ENCODE measurements around the gene CNPPD1. TPM values are rescaled to one million over a fixed set of nuclear protein-coding genes. Genes with fewer than 3 reads are reported as not detected.

The CNPPD1 gene
- total and polyA plus RNA-seq, 7 donors: 24.1 to 79.5 (median 38.5) TPM

GRCh38 chr2:219199470-219200211, 22.9 kb upstream of the CNPPD1 start:
- Histone ChIP-seq H3K9me3 (no peaks in the 10 kb centered on the region), H3K27ac (no peak overlapping the region), H3K27me3 (peaks cover 0 to 13% (median 0%) of the 10 kb centered on the region in 3 donors), H3K4me1 (no peaks in the 10 kb centered on the region), H3K4me3 (no peak overlapping the region), H3K36me3 (no peaks in the 10 kb centered on the region)
- intact Hi-C loops (cut with DNase I): no loop called here
- 83 to 88% methylated on average over 12 of the region's 12 CpGs for WGBS, 2 donors
- peak; percentile 26 for DNase-seq
- no peak for TF ChIP-seq POLR2A (IDR thresholded peaks at IDR 0.05)
- TF ChIP-seq POLR2AphosphoS5 (IDR thresholded peaks at IDR 0.05): no peak
- no peak for TF ChIP-seq CTCF (IDR thresholded peaks at IDR 0.05)
- TF ChIP-seq EP300 (IDR thresholded peaks at IDR 0.05): no peak

GRCh38 chr2:219198974-219199373, 22.2 kb upstream of the CNPPD1 start:
- Histone ChIP-seq H3K27ac (no peak overlapping the region), H3K4me1 (no peaks in the 10 kb centered on the region), H3K4me3 (no peak overlapping the region), H3K36me3 (no peaks in the 10 kb centered on the region), H3K27me3 (peaks cover 0 to 13% (median 0%) of the 10 kb centered on the region in 3 donors), H3K9me3 (no peaks in the 10 kb centered on the region)
- TF ChIP-seq EP300 (IDR thresholded peaks at IDR 0.05): no peak
- 79 to 89% methylated on average over 5 of the region's 5 CpGs for WGBS, 2 donors
- intact Hi-C loops (cut with DNase I): no loop called here
- no peak for DNase-seq

GRCh38 chr2:219197388-219197787, 20.7 kb upstream of the CNPPD1 start:
- intact Hi-C loops (cut with DNase I): no loop called here
- no peak overlapping the region for H3K27ac ChIP-seq
- peaks cover 0 to 13% (median 0%) of the 10 kb centered on the region in 3 donors for H3K27me3 ChIP-seq
- no peaks in the 10 kb centered on the region for H3K9me3 ChIP-seq
- no peak overlapping the region for H3K4me3 ChIP-seq
- H3K4me1 ChIP-seq: no peaks in the 10 kb centered on the region
- no peak for DNase-seq
- no peaks in the 10 kb centered on the region for H3K36me3 ChIP-seq
- 98 to 100% methylated on average over 1 of the region's 1 CpG for WGBS, 2 donors
- TF ChIP-seq EP300 (IDR thresholded peaks at IDR 0.05) (no peak), CTCF (IDR thresholded peaks at IDR 0.05) (no peak), POLR2AphosphoS5 (IDR thresholded peaks at IDR 0.05) (no peak), POLR2A (IDR thresholded peaks at IDR 0.05) (no peak)

GRCh38 chr2:219186754-219187456, 10.2 kb upstream of the CNPPD1 start:
- 84 to 88% methylated on average over 7 of the region's 7 CpGs for WGBS, 2 donors
- intact Hi-C loops (cut with DNase I): no loop called here
- TF ChIP-seq POLR2AphosphoS5 (IDR thresholded peaks at IDR 0.05): no peak
- TF ChIP-seq POLR2A (IDR thresholded peaks at IDR 0.05): no peak
- TF ChIP-seq EP300 (IDR thresholded peaks at IDR 0.05): no peak
- no peak for TF ChIP-seq CTCF (IDR thresholded peaks at IDR 0.05)
- no peaks in the 10 kb centered on the region for H3K4me1 ChIP-seq
- H3K9me3 ChIP-seq: no peaks in the 10 kb centered on the region
- no peaks in the 10 kb centered on the region for H3K27me3 ChIP-seq
- no peak overlapping the region for H3K27ac ChIP-seq
- no peak overlapping the region for H3K4me3 ChIP-seq
- DNase-seq: peak; percentile 24
- peaks cover 9 to 35% (median 21%) of the 10 kb centered on the region in 4 donors for H3K36me3 ChIP-seq

GRCh38 chr2:219184121-219184520, 7.4 kb upstream of the CNPPD1 start:
- WGBS, 2 donors: 88 to 90% methylated on average over 2 of the region's 2 CpGs
- peaks cover 29 to 60% (median 40%) of the 10 kb centered on the region in 4 donors for H3K36me3 ChIP-seq
- peaks cover 0 to 11% (median 10%) of the 10 kb centered on the region in 4 donors for H3K4me1 ChIP-seq
- H3K27ac ChIP-seq: no peak overlapping the region
- no peaks in the 10 kb centered on the region for H3K9me3 ChIP-seq
- TF ChIP-seq POLR2AphosphoS5 (IDR thresholded peaks at IDR 0.05) (no peak), CTCF (IDR thresholded peaks at IDR 0.05) (no peak), POLR2A (IDR thresholded peaks at IDR 0.05) (no peak), EP300 (IDR thresholded peaks at IDR 0.05) (no peak)
- no peaks in the 10 kb centered on the region for H3K27me3 ChIP-seq
- no peak for DNase-seq
- intact Hi-C loops (cut with DNase I): no loop called here
- no peak overlapping the region for H3K4me3 ChIP-seq
